Measurements from ENCODE around the gene HDHD5.

HDHD5 gene

DNA sequence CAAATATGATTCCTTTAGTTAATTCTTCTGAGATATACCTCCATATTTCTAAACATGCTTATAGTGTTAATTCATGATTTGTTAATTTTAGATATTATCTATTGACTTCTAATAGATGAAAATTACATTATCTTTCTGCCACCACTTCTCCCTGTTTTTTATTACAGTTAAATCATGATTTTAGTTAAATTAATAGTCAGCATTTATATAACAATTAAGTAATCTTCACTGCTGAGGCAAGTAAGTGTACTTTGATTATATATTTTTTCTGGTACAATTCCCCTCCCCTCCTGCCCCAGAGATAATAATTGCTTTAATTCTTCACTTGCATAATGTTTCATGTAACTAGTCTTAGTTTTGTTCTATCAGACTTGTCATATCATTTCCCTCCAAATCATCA, 68.5 kb downstream of the HDHD5 start:
- Histone ChIP-seq H3K4me2 (ENCODE audit: insufficient read depth, low read length) (no peak overlapping the region), H4K20me1 (ENCODE audit: insufficient read depth, low read length) (peaks cover 45% of the 10 kb centered on the region), H3K9me3 (ENCODE audit: insufficient read depth, low read length, severe bottlenecking) (no peaks in the 10 kb centered on the region), H3K27me3 (ENCODE audit: insufficient read depth, low read length, poor library complexity) (no peaks in the 10 kb centered on the region), H3K27ac (ENCODE audit: low read length) (no peak overlapping the region; the same call in 1 of the 2 replicates), H3K4me3 (ENCODE audit: low read depth in 1 of 2, low read length in 2 of 2) (no peak overlapping the region), H3K9ac (ENCODE audit: low read depth, low read length) (no peak overlapping the region), H3K36me3 (ENCODE audit: insufficient read depth, low read length) (peaks cover 6% of the 10 kb centered on the region; the same call in 1 of the 2 replicates), H3K79me2 (ENCODE audit: insufficient read depth, low read length) (peaks cover 82% of the 10 kb centered on the region), H2AFZ (ENCODE audit: low read depth, low read length) (no peak overlapping the region), H3K4me1 (ENCODE audit: insufficient read depth, low read length) (peaks cover 41% of the 10 kb centered on the region)
- no peak for ATAC-seq (ENCODE audit: insufficient read depth, low read depth)
- DNase-seq: no peak
- TF ChIP-seq EZH2 (IDR thresholded peaks at IDR 0.05; ENCODE audit: borderline replicate concordance, low read depth, low read length, severe bottlenecking): no peak
- TF ChIP-seq, protein P1, sequence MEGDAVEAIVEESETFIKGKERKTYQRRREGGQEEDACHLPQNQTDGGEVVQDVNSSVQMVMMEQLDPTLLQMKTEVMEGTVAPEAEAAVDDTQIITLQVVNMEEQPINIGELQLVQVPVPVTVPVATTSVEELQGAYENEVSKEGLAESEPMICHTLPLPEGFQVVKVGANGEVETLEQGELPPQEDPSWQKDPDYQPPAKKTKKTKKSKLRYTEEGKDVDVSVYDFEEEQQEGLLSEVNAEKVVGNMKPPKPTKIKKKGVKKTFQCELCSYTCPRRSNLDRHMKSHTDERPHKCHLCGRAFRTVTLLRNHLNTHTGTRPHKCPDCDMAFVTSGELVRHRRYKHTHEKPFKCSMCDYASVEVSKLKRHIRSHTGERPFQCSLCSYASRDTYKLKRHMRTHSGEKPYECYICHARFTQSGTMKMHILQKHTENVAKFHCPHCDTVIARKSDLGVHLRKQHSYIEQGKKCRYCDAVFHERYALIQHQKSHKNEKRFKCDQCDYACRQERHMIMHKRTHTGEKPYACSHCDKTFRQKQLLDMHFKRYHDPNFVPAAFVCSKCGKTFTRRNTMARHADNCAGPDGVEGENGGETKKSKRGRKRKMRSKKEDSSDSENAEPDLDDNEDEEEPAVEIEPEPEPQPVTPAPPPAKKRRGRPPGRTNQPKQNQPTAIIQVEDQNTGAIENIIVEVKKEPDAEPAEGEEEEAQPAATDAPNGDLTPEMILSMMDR (IDR thresholded peaks at IDR 0.05; ENCODE audit: borderline replicate concordance, extremely low read depth, low read length, poor library complexity, severe bottlenecking): no peak

All from DND-41 (cell line).